A549 treated with DMSO at 1 μM for 4 hours (cell line): Measurements from ENCODE around the gene NRF1. TPM values are rescaled to one million over a fixed set of nuclear protein-coding genes. Genes with fewer than 3 reads are reported as not detected.

Experiments
- total RNA-seq: library from RNA; stranded (reverse); fragments of 200-300 nt; extraction: Qiagen RNA extraction; gene quantifications from 5 replicates; pipeline ENCODE4 v1.2.3, GENCODE V29; 2022; ENCODE audit warnings: low read depth

NRF1 gene
- total RNA-seq, result 10.7 to 15.5 TPM (median 12.3 TPM) in 5 replicates

GRCh38 chr7:129611246-129612111 is at the start of gene NRF1:
TSS of gene NRF1 (plus strand) at chr7:129611720. CDS start at chr7:129657352, 45,632 bp downstream.

Other genes with a start within 250 kb of the NRF1 start
- 6.3 to 9.2 TPM (median 7.7 TPM) in 5 replicates for gene STRIP2, start 177.3 kb upstream of the NRF1 start, total RNA-seq
- gene SMKR1, start 109.2 kb upstream of the NRF1 start, total RNA-seq, result 11.2 to 14.5 TPM (median 12.8 TPM) in 5 replicates